GM12878 (cell line): ENCODE data around the gene TNF. TPM values are rescaled to one million over a fixed set of nuclear protein-coding genes. Genes with fewer than 3 reads are reported as not detected.

Experiments used
- BACH1 ChIP-seq: fragments of 450-650 bp; IDR thresholded peaks from 2 replicates; pipeline ENCODE4 v1.6.1; 2017; ENCODE audit warnings: mild to moderate bottlenecking, borderline replicate concordance
- BCL3 ChIP-seq: IDR thresholded peaks from 2 replicates; pipeline ENCODE4 v1.6.1; 2011; ENCODE audit warnings: borderline replicate concordance, low read depth, mild to moderate bottlenecking, moderate library complexity, low read length; ENCODE audit not compliant: insufficient read depth, poor library complexity, severe bottlenecking
- BRCA1 ChIP-seq: IDR thresholded peaks from 2 replicates; pipeline ENCODE4 v1.6.1; 2011; ENCODE audit warnings: low read depth, low read length, improper control_type of control experiment
- CEBPB ChIP-seq, 2 experiments: fragments of 150-350 bp in 1 of 2; IDR thresholded peaks; 2 replicates each; pipeline ENCODE4 v1.6.1; 2012 to 2014; ENCODE audit warnings: low read depth in 2 of 2, low read length in 2 of 2, borderline replicate concordance in 1 of 2, inconsistent platforms in 1 of 2
- CHD2 ChIP-seq: IDR thresholded peaks from 2 replicates; pipeline ENCODE4 v1.6.1; 2011; ENCODE audit warnings: low read depth, low read length, improper control_type of control experiment, borderline replicate concordance
- DPF2 ChIP-seq: fragments of 450-650 bp; IDR thresholded peaks from 2 replicates; pipeline ENCODE4 v1.6.1; 2017; ENCODE audit warnings: mild to moderate bottlenecking
- EP300 ChIP-seq, 2 experiments: fragments of 150-350 bp in 1 of 2; IDR thresholded peaks; 2 replicates each; pipeline ENCODE4 v1.6.1; 2011 to 2012; ENCODE audit warnings: low read depth in 2 of 2, low read length in 2 of 2, borderline replicate concordance in 1 of 2, improper control_type of control experiment in 1 of 2, inconsistent platforms in 1 of 2; ENCODE audit not compliant: control insufficient read depth in 1 of 2
- GABPA ChIP-seq: IDR thresholded peaks from 2 replicates; pipeline ENCODE4 v1.6.1; 2014; ENCODE audit warnings: antibody characterized with exemption, low read depth, mild to moderate bottlenecking, inconsistent platforms
- IKZF1 ChIP-seq: fragments of 450-650 bp; conservative IDR thresholded peaks from 2 replicates; pipeline ENCODE4 v1.6.1; 2017; ENCODE audit warnings: antibody characterized with exemption, mild to moderate bottlenecking
- IRF4 ChIP-seq: IDR thresholded peaks from 2 replicates; pipeline ENCODE4 v1.6.1; 2011; ENCODE audit warnings: low read depth, low read length
- MTA2 ChIP-seq: fragments of 450-650 bp; IDR thresholded peaks from 2 replicates; pipeline ENCODE4 v1.6.1; 2016; ENCODE audit warnings: low read depth, mild to moderate bottlenecking, moderate library complexity
- NR2C1 ChIP-seq: fragments of 450-650 bp; IDR thresholded peaks from 2 replicates; pipeline ENCODE4 v1.6.1; 2017; ENCODE audit warnings: antibody characterized with exemption, mild to moderate bottlenecking, moderate library complexity
- NR2F1 ChIP-seq: fragments of 450-650 bp; conservative IDR thresholded peaks from 2 replicates; pipeline ENCODE4 v1.6.1; 2017; ENCODE audit warnings: mild to moderate bottlenecking
- RCOR1 ChIP-seq: conservative IDR thresholded peaks from 2 replicates; pipeline ENCODE4 v1.6.1; 2012; ENCODE audit warnings: low read depth, low read length, improper control_type of control experiment
- RELB ChIP-seq: fragments of 450-650 bp; IDR thresholded peaks from 2 replicates; pipeline ENCODE4 v1.6.1; 2017; ENCODE audit warnings: low read depth, mild to moderate bottlenecking, moderate library complexity
- RUNX3 ChIP-seq: IDR thresholded peaks from 2 replicates; pipeline ENCODE4 v1.6.1; 2012; ENCODE audit warnings: low read length, inconsistent platforms
- SIX5 ChIP-seq: IDR thresholded peaks from 2 replicates; pipeline ENCODE4 v1.6.1; 2011; ENCODE audit warnings: mild to moderate bottlenecking, low read depth, low read length, moderate library complexity; ENCODE audit not compliant: severe bottlenecking
- SP1 ChIP-seq: IDR thresholded peaks from one replicate; pipeline ENCODE4 v1.6.1; 2011; ENCODE audit warnings: low read depth, low read length
- TBL1XR1 ChIP-seq: IDR thresholded peaks from 2 replicates; pipeline ENCODE4 v1.6.1; 2012; ENCODE audit warnings: low read depth, low read length, improper control_type of control experiment
- TCF3 ChIP-seq: IDR thresholded peaks from 2 replicates; pipeline ENCODE4 v1.6.1; 2012; ENCODE audit warnings: low read depth, mild to moderate bottlenecking, low read length, borderline replicate concordance; ENCODE audit not compliant: insufficient read depth
- WRNIP1 ChIP-seq: IDR thresholded peaks from 2 replicates; pipeline ENCODE4 v1.6.1; 2011; ENCODE audit warnings: low read depth, low read length, improper control_type of control experiment, borderline replicate concordance
- ZNF274 ChIP-seq: IDR thresholded peaks from one replicate; pipeline ENCODE4 v1.8.0; 2011; ENCODE audit not compliant: insufficient read length, insufficient read depth
- ZNF384 ChIP-seq: IDR thresholded peaks from 2 replicates; pipeline ENCODE4 v1.6.1; 2012; ENCODE audit warnings: low read depth, mild to moderate bottlenecking, low read length, improper control_type of control experiment, borderline replicate concordance
- polyA plus RNA-seq, 11 experiments: library from polyadenylated mRNA; depleted of rRNA in 4 of 11; unstranded in 6 of 11; stranded (reverse) in 5 of 11; fragments of >200 nt; fragmentation: Nextera tagmentation in 4 of 11; fragmentation: Illumina TruSeq in 1 of 11; extraction: Ambion mirVana in 4 of 11; extraction: Trizol in 1 of 11; gene quantifications; 1 replicate in 1 of 11; 2 replicates in 10 of 11; pipeline versions ENCODE4 v1.2.1 to v1.2.3, GENCODE V29; 2011 to 2016; ENCODE audit warnings: inconsistent platforms in 2 of 11, missing spikeins in 2 of 11, low read depth in 1 of 11
- total RNA-seq, 4 experiments: library from RNA; depleted of rRNA in 3 of 4; stranded (reverse); fragments of >200 nt in 3 of 4; fragmentation: Illumina TruSeq in 1 of 4; extraction: Trizol in 1 of 4; gene quantifications; 2 replicates each; pipeline versions ENCODE4 v1.2.1 to v1.2.3, GENCODE V29; 2013 to 2021
- TF ChIP-seq, protein P1 (sequence below): fragments of 450-650 bp; IDR thresholded peaks from 2 replicates; pipeline ENCODE4 v1.6.1; 2017; ENCODE audit warnings: mild to moderate bottlenecking, moderate library complexity

TNF gene
- total and polyA plus RNA-seq, 10 of the 15 experiments (the other 5 are each of a cell fraction or from before 2014, with no cell fraction given): 18.0 to 94.8 (median 61.9) TPM

DNA sequence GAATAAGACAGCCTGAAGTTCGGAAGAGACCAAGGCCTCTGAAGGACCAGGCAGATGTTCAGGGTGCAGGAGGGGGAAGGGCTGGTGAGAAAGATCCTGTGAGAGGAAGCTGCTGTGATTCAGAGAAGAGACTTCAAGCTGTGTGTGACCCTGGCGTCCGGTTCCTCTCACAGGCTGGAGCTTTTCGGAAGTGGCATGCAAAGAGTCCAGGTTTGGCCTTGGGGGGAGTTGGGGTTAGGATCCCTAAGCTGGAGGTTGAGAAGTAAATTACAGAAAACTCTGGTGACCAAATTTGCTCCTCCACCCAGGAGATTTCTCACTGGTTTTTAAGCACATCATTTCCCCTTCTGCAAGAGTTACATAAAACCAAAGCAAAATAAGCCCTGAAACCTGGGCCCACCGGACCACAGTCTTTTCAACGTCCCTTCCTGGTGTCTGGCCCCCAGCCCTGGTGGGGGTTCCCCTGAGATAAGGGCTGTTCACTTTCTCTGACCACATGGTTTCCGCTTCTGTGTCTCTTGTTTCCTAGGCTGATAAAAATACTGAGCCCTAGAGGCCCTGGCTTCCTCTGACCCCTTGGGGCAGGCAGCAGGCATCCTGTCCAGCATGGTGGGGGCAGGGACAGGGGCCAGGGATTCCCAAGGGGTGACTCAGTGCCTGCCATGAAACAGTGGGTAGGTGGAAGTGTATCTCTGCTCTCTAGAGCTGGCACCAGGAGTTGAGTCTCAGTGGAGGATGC is 15.2 kb upstream of the TNF start (continued):
- TF ChIP-seq BCL3: peak; percentile 87
- TF ChIP-seq RUNX3: peak; percentile 96
- TF ChIP-seq NR2F1: peak; percentile 93
- no peak for TF ChIP-seq RCOR1
- no peak for TF ChIP-seq SIX5
- TF ChIP-seq IRF4: 0 out of 2 replicates have a peak, but pooled peaks have one; percentile 32
- peak; percentile 92 for TF ChIP-seq IKZF1
- peak; percentile 75 for TF ChIP-seq TCF3
- peak; percentile 73 for TF ChIP-seq CHD2
- TF ChIP-seq RELB: peak; percentile 67; the same call in 1 of the 2 replicates
- peak; percentile 78 for TF ChIP-seq DPF2
- TF ChIP-seq TBL1XR1: peak; percentile 95
- TF ChIP-seq ZNF274: no peak
- peak; percentile 60 for TF ChIP-seq SP1
- TF ChIP-seq WRNIP1: peak; percentile 68; the same call in 1 of the 2 replicates
- TF ChIP-seq EP300 (IDR thresholded peaks at IDR 0.05; ENCODE audit: borderline replicate concordance in 1 of 2, control insufficient read depth in 1 of 2, low read depth in 2 of 2, low read length in 2 of 2): 0 out of 4 replicates have a peak, but pooled peaks of 1 of the 2 experiments have one; percentile 42
- no peak for TF ChIP-seq BRCA1
- peak; percentile 68 for TF ChIP-seq MTA2
- TF ChIP-seq, protein P1, sequence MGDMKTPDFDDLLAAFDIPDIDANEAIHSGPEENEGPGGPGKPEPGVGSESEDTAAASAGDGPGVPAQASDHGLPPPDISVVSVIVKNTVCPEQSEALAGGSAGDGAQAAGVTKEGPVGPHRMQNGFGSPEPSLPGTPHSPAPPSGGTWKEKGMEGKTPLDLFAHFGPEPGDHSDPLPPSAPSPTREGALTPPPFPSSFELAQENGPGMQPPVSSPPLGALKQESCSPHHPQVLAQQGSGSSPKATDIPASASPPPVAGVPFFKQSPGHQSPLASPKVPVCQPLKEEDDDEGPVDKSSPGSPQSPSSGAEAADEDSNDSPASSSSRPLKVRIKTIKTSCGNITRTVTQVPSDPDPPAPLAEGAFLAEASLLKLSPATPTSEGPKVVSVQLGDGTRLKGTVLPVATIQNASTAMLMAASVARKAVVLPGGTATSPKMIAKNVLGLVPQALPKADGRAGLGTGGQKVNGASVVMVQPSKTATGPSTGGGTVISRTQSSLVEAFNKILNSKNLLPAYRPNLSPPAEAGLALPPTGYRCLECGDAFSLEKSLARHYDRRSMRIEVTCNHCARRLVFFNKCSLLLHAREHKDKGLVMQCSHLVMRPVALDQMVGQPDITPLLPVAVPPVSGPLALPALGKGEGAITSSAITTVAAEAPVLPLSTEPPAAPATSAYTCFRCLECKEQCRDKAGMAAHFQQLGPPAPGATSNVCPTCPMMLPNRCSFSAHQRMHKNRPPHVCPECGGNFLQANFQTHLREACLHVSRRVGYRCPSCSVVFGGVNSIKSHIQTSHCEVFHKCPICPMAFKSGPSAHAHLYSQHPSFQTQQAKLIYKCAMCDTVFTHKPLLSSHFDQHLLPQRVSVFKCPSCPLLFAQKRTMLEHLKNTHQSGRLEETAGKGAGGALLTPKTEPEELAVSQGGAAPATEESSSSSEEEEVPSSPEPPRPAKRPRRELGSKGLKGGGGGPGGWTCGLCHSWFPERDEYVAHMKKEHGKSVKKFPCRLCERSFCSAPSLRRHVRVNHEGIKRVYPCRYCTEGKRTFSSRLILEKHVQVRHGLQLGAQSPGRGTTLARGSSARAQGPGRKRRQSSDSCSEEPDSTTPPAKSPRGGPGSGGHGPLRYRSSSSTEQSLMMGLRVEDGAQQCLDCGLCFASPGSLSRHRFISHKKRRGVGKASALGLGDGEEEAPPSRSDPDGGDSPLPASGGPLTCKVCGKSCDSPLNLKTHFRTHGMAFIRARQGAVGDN: 0 out of 2 replicates have a peak, but pooled peaks have one; percentile 22
- TF ChIP-seq ZNF384: no peak
- peak; percentile 57; the same call in 1 of the 2 replicates for TF ChIP-seq GABPA
- TF ChIP-seq BACH1: peak; percentile 13
- TF ChIP-seq CEBPB (IDR thresholded peaks at IDR 0.05; ENCODE audit: borderline replicate concordance in 1 of 2, low read depth in 2 of 2, low read length in 2 of 2): peak in 1 of 2 experiments; percentile 59; a peak in 1 of 4 replicates
- TF ChIP-seq NR2C1: peak; percentile 29; the same call in 1 of the 2 replicates
